Ishikawa (cell line): ENCODE data around the gene AP3B1.

Experiments
- CREB1 ChIP-seq: IDR thresholded peaks from 2 replicates; pipeline ENCODE4 v1.6.1; 2012; ENCODE audit warnings: low read depth
- EP300 ChIP-seq: IDR thresholded peaks from 2 replicates; pipeline ENCODE4 v1.6.1; 2012; ENCODE audit warnings: borderline replicate concordance
- FOXM1 ChIP-seq: IDR thresholded peaks from 2 replicates; pipeline ENCODE4 v1.6.1; 2012; ENCODE audit warnings: low read depth, borderline replicate concordance
- MAX ChIP-seq: IDR thresholded peaks from 2 replicates; pipeline ENCODE4 v1.6.1; 2012
- NFIC ChIP-seq: IDR thresholded peaks from 2 replicates; pipeline ENCODE4 v1.6.1; 2012
- RAD21 ChIP-seq: IDR thresholded peaks from 2 replicates; pipeline ENCODE4 v1.6.1; 2012; ENCODE audit warnings: low read depth
- REST ChIP-seq: IDR thresholded peaks from 2 replicates; pipeline ENCODE4 v1.6.1; 2012; ENCODE audit warnings: low read depth, mild to moderate bottlenecking
- TAF1 ChIP-seq: IDR thresholded peaks from 2 replicates; pipeline ENCODE4 v1.6.1; 2012; ENCODE audit warnings: low read depth, mild to moderate bottlenecking
- USF1 ChIP-seq: IDR thresholded peaks from 2 replicates; pipeline ENCODE4 v1.6.1; 2012
- YY1 ChIP-seq: IDR thresholded peaks from 2 replicates; pipeline ENCODE4 v1.6.1; 2012; ENCODE audit warnings: low read depth
- ZBTB7A ChIP-seq: IDR thresholded peaks from 2 replicates; pipeline ENCODE4 v1.6.1; 2012; ENCODE audit warnings: low read depth

- no peak for TF ChIP-seq REST
- TF ChIP-seq YY1, result no peak
- no peak for TF ChIP-seq EP300
- no peak for TF ChIP-seq FOXM1
- no peak for TF ChIP-seq ZBTB7A
- TF ChIP-seq RAD21, result no peak
- no peak for TF ChIP-seq TAF1
- TF ChIP-seq USF1, result no peak
- no peak for TF ChIP-seq NFIC
- TF ChIP-seq CREB1, result no peak
- TF ChIP-seq MAX, result no peak
These were observed 34.2 kb upstream of the AP3B1 start for GRCh38 chr5:78328585-78329173.
